IMR-90 (cell line): ENCODE data around the gene IL1RL1. TPM values are rescaled to one million over a fixed set of nuclear protein-coding genes. Genes with fewer than 3 reads are reported as not detected.

Experiments used
- ATAC-seq: fragments of 200-7000 bp; cut with Tn5 transposase; 2 replicates; pipeline ENCODE4 v1.9.1; 2020; ENCODE audit warnings: low read depth, mild to moderate bottlenecking, moderate library complexity
- BruUV-seq: library from RNA; stranded (reverse); fragments of 400-500 nt; replicated peaks from 2 replicates; lab custom pipeline; 2021; lab: Mats Ljungman, UMichigan
- CTCF ChIA-PET: fragments of 300-600 bp; formaldehyde crosslinking; extraction: SDS; loops from one replicate; lab custom pipeline; 2021; ENCODE audit warnings: antibody characterized with exemption; lab: Yijun Ruan, JAX
- POLR2A ChIA-PET: fragments of 300-600 bp; sonication (Branson Sonifier 250); formaldehyde crosslinking; loops from one replicate; lab custom pipeline; 2022; ENCODE audit warnings: antibody characterized with exemption; ENCODE audit not compliant: unreplicated experiment; lab: Charles Lee
- DNase-seq: peaks from one replicate; pipeline ENCODE4 v3.0.0; 2013
- H2AFZ ChIP-seq: replicated peaks from 2 replicates; pipeline ENCODE3; 2013; ENCODE audit warnings: low read length, mild to moderate bottlenecking; ENCODE audit not compliant: poor library complexity
- H2AK5ac ChIP-seq: 2 replicates; pipeline ENCODE4 v1.6.1; 2013; ENCODE audit warnings: low read depth, low read length, inconsistent platforms
- H2AK9ac ChIP-seq: replicated peaks from 2 replicates; pipeline ENCODE3; 2013; ENCODE audit warnings: mild to moderate bottlenecking, low read depth, low read length, moderate library complexity; ENCODE audit not compliant: poor library complexity
- H2BK120ac ChIP-seq: 2 replicates; pipeline ENCODE4 v1.6.1; 2013; ENCODE audit warnings: low read depth, low read length, inconsistent platforms
- H2BK15ac ChIP-seq: 3 replicates; pipeline ENCODE4 v1.6.1; 2013; ENCODE audit warnings: low read depth, low read length, inconsistent platforms
- H2BK20ac ChIP-seq: 2 replicates; pipeline ENCODE4 v1.6.1; 2013; ENCODE audit warnings: low read depth, mild to moderate bottlenecking, inconsistent platforms, low read length, moderate library complexity
- H2BK5ac ChIP-seq: 2 replicates; pipeline ENCODE4 v1.6.1; 2013; ENCODE audit warnings: mild to moderate bottlenecking, low read depth, low read length, inconsistent platforms; ENCODE audit not compliant: poor library complexity, severe bottlenecking
- H3K14ac ChIP-seq: replicated peaks from 2 replicates; pipeline ENCODE4 v1.6.1; 2013; ENCODE audit warnings: low read depth, low read length, inconsistent platforms
- H3K18ac ChIP-seq: 2 replicates; pipeline ENCODE4 v1.6.1; 2013; ENCODE audit warnings: low read depth, low read length, control low read depth
- H3K23ac ChIP-seq: 2 replicates; pipeline ENCODE4 v1.6.1; 2013; ENCODE audit warnings: low read depth, low read length, inconsistent platforms
- H3K27ac ChIP-seq: 2 replicates; pipeline ENCODE4 v1.5.1; 2013; ENCODE audit warnings: mild to moderate bottlenecking, control low read depth, low read length; ENCODE audit not compliant: insufficient read depth
- H3K27me3 ChIP-seq: 2 replicates; pipeline ENCODE4 v1.6.1; 2013; ENCODE audit warnings: low read length; ENCODE audit not compliant: control insufficient read depth, insufficient read depth
- H3K36me3 ChIP-seq: 2 replicates; pipeline ENCODE4 v1.6.1; 2013; ENCODE audit warnings: low read length, mixed read lengths; ENCODE audit not compliant: control insufficient read depth, insufficient read depth
- H3K4ac ChIP-seq: 2 replicates; pipeline ENCODE4 v1.6.1; 2013; ENCODE audit warnings: low read depth, low read length, inconsistent platforms
- H3K4me1 ChIP-seq: 2 replicates; pipeline ENCODE4 v1.6.1; 2013; ENCODE audit warnings: low read length, mixed read lengths; ENCODE audit not compliant: control insufficient read depth, insufficient read depth
- H3K4me2 ChIP-seq: 2 replicates; pipeline ENCODE4 v1.6.1; 2013; ENCODE audit warnings: low read depth, mild to moderate bottlenecking, control low read depth, low read length, moderate library complexity
- H3K4me3 ChIP-seq: 2 replicates; pipeline ENCODE4 v1.5.1; 2013; ENCODE audit warnings: low read depth, mild to moderate bottlenecking, control low read depth, low read length, moderate library complexity; ENCODE audit not compliant: insufficient read depth
- H3K56ac ChIP-seq: 2 replicates; pipeline ENCODE4 v1.6.1; 2013; ENCODE audit warnings: low read length, inconsistent platforms; ENCODE audit not compliant: insufficient read depth; ENCODE audit errors: extremely low read depth
- H3K79me1 ChIP-seq, 2 experiments: 2 replicates each; pipeline ENCODE4 v1.6.1; 2013; ENCODE audit warnings: low read length in 2 of 2, inconsistent platforms in 1 of 2, low read depth in 1 of 2
- H3K9ac ChIP-seq: 2 replicates; pipeline ENCODE4 v1.6.1; 2013; ENCODE audit warnings: low read depth, low read length, control low read depth
- H3K9me1 ChIP-seq: 2 replicates; pipeline ENCODE4 v1.6.1; 2013; ENCODE audit warnings: low read length, inconsistent platforms; ENCODE audit not compliant: insufficient read depth
- H3K9me3 ChIP-seq: 2 replicates; pipeline ENCODE4 v1.6.1; 2013; ENCODE audit warnings: low read length; ENCODE audit not compliant: control insufficient read depth, insufficient read depth
- H4K20me1 ChIP-seq: 2 replicates; pipeline ENCODE4 v1.6.1; 2013; ENCODE audit warnings: low read length, inconsistent platforms; ENCODE audit not compliant: insufficient read depth
- H4K5ac ChIP-seq: 2 replicates; pipeline ENCODE4 v1.6.1; 2013; ENCODE audit warnings: mild to moderate bottlenecking, low read depth, low read length, control low read depth
- H4K8ac ChIP-seq, 2 experiments: 2 replicates each; pipeline ENCODE4 v1.6.1; 2013; ENCODE audit warnings: low read depth in 2 of 2, low read length in 2 of 2, control low read depth in 1 of 2, inconsistent platforms in 1 of 2
- H4K91ac ChIP-seq: 2 replicates; pipeline ENCODE4 v1.6.1; 2013; ENCODE audit warnings: low read depth, low read length, inconsistent platforms; ENCODE audit not compliant: insufficient read depth
- BHLHE40 ChIP-seq: fragments of 150-350 bp; IDR thresholded peaks from 2 replicates; pipeline ENCODE4 v1.6.1; 2016; ENCODE audit warnings: mild to moderate bottlenecking, low read depth, low read length
- CEBPB ChIP-seq: IDR thresholded peaks from 2 replicates; pipeline ENCODE4 v1.6.1; 2012; ENCODE audit warnings: low read depth, low read length, improper control_type of control experiment
- CTCF ChIP-seq: conservative IDR thresholded peaks from 2 replicates; pipeline ENCODE4 v1.5.1; 2012; ENCODE audit warnings: mild to moderate bottlenecking, low read depth, low read length, improper control_type of control experiment
- MXI1 ChIP-seq: IDR thresholded peaks from 2 replicates; pipeline ENCODE4 v1.6.1; 2012; ENCODE audit warnings: low read depth, mild to moderate bottlenecking, low read length, moderate library complexity, borderline replicate concordance
- SMC3 ChIP-seq: fragments of 150-350 bp; IDR thresholded peaks from 2 replicates; pipeline ENCODE4 v1.6.1; 2016; ENCODE audit warnings: low read depth, mild to moderate bottlenecking, antibody characterized with exemption, low read length, moderate library complexity
- USF2 ChIP-seq: fragments of 150-350 bp; IDR thresholded peaks from 2 replicates; pipeline ENCODE4 v1.6.1; 2017; ENCODE audit warnings: mild to moderate bottlenecking, antibody characterized with exemption, low read length, low read depth
- WGBS, 2 experiments: methylation state at CpG; one replicate each; pipeline versions ENCODE4 v1.1.5 to v1.1.7; 2013; ENCODE audit warnings: missing lambda C conversion rate in 2 of 2; ENCODE audit not compliant: insufficient read length in 1 of 2; ENCODE audit errors: extremely low coverage in 2 of 2; 5-methylcytosine and 5-hydroxymethylcytosine counted together
- dilution Hi-C: fragments of 300-500 bp; cut with HindIII; formaldehyde crosslinking; loops from one replicate; pipeline ENCODE4 v1.14.3; 2018; ENCODE audit warnings: low sequenced_read_pairs; ENCODE audit not compliant: unreplicated experiment
- in situ Hi-C: fragments of 300-500 bp; cut with MboI; formaldehyde crosslinking; loops from 3 replicates; pipeline ENCODE4 v1.14.3; 2019; ENCODE audit warnings: low sequenced_read_pairs, inconsistent platforms, mixed read lengths
- intact Hi-C: fragments of 100-400 bp; cut with micrococcal nuclease; formaldehyde crosslinking; loops from 2 replicates; pipeline ENCODE4 v1.10.0; 2022
- polyA plus RNA-seq, 3 experiments: library from polyadenylated mRNA; depleted of rRNA; stranded (reverse); fragments of >200 nt; gene quantifications; 2 replicates each; pipeline ENCODE4 v1.2.3, GENCODE V29; 2012; ENCODE audit warnings: low replicate concordance in 1 of 3
- total RNA-seq: library from RNA; depleted of rRNA; stranded (reverse); fragments of >200 nt; gene quantifications from 2 replicates; pipeline ENCODE4 v1.2.3, GENCODE V29; 2012
- TF ChIP-seq, protein P1 (sequence below): fragments of 150-350 bp; IDR thresholded peaks from 2 replicates; pipeline ENCODE4 v1.6.1; 2016; ENCODE audit warnings: low read depth, mild to moderate bottlenecking, low read length, moderate library complexity, borderline replicate concordance

Gene IL1RL1
- total and polyA plus RNA-seq, 2 of the 4 experiments (the other 2 are of a cell fraction) = under 0.01 to 0.14 TPM

DNA sequence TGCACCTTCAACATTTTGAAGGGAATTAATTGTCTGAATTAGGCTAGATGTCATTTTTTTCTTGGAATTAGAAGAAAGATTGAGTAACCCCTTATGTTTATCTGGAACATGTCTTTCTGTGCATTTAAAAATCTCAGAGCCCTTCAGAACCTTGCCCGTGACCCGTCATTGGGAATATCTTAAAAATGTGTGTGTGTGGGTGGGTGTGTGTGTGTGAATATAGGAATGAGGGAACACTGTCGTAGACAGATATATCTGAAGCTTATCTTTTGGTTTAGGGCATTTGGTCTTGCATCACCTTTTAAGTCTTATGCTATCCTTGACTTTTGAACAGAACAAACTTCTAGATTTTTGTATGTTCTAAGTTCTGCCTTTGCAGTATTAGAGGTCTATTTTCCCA lies 13.5 kb upstream of the IL1RL1 start:
- WGBS, 2 experiments = 100% methylated on average over 1 of the region's 3 CpGs; no CpG with 5 or more reads in 1 of the 2 experiments
- no peak overlapping the region for H4K8ac ChIP-seq
- no peaks in the 10 kb centered on the region for H3K79me1 ChIP-seq
- no peak overlapping the region for H4K91ac ChIP-seq
- H2AK5ac ChIP-seq = no peak overlapping the region
- H3K14ac ChIP-seq = no peak overlapping the region; the same call in 1 of the 2 replicates
- peaks cover 6% of the 10 kb centered on the region; the same call in 1 of the 2 replicates for H3K4me1 ChIP-seq
- H2AFZ ChIP-seq = no peak overlapping the region
- H3K27ac ChIP-seq = no peak overlapping the region
- no peak overlapping the region for H3K18ac ChIP-seq
- no TSS peak for BruUV-seq
- no peak overlapping the region for H4K5ac ChIP-seq
- peaks cover 3% of the 10 kb centered on the region for H3K9me1 ChIP-seq
- no peak overlapping the region for H2AK9ac ChIP-seq
- no peak overlapping the region for H3K4ac ChIP-seq
- in situ Hi-C loops (no loop called here), intact Hi-C loops (no loop called here), dilution Hi-C loops (no loop called here)
- ATAC-seq (no peak), DNase-seq (no peak)
- H4K20me1 ChIP-seq = no peaks in the 10 kb centered on the region
- no peak for TF ChIP-seq SMC3
- TF ChIP-seq CTCF = no peak
- no peak for TF ChIP-seq MXI1
- no peak for TF ChIP-seq USF2
- peak; percentile 19; the same call in 1 of the 2 replicates for TF ChIP-seq CEBPB
- TF ChIP-seq, protein P1, sequence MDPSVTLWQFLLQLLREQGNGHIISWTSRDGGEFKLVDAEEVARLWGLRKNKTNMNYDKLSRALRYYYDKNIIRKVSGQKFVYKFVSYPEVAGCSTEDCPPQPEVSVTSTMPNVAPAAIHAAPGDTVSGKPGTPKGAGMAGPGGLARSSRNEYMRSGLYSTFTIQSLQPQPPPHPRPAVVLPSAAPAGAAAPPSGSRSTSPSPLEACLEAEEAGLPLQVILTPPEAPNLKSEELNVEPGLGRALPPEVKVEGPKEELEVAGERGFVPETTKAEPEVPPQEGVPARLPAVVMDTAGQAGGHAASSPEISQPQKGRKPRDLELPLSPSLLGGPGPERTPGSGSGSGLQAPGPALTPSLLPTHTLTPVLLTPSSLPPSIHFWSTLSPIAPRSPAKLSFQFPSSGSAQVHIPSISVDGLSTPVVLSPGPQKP = no peak
- peak; percentile 18; the same call in 1 of the 2 replicates for TF ChIP-seq BHLHE40
- H2BK15ac ChIP-seq = no peak overlapping the region
- H3K4me2 ChIP-seq = no peak overlapping the region
- no peak overlapping the region for H3K9ac ChIP-seq
- ChIA-PET CTCF (no interaction called here), POLR2A (no interaction called here)
- no peak overlapping the region for H3K4me3 ChIP-seq
- no peak overlapping the region for H3K23ac ChIP-seq
- no peaks in the 10 kb centered on the region for H3K27me3 ChIP-seq
- H3K56ac ChIP-seq = no peak overlapping the region
- no peaks in the 10 kb centered on the region for H3K36me3 ChIP-seq
- H2BK5ac ChIP-seq = no peak overlapping the region
- H2BK20ac ChIP-seq = no peak overlapping the region
- no peaks in the 10 kb centered on the region for H3K9me3 ChIP-seq
- no peak overlapping the region for H2BK120ac ChIP-seq
